ENCODE measurements around the gene WDR83.
"Not testable (repeated sequence)": the region's sequence is repeated elsewhere in the genome, so short reads cannot be mapped to it uniquely, and the experiment has no call there.

WDR83 gene

GRCh38 chr19:12687496-12688196, 21.0 kb downstream of the WDR83 start, which contains the start of gene GNG14:
Gene GNG14, plus strand, starts transcription at chr19:12687998. Its CDS starts 51 bp downstream, at chr19:12688049.
- DNase-seq: no peak

- no peak for DNase-seq
Measured at GRCh38 chr19:12689012-12689411, 22.4 kb downstream of the WDR83 start.

- no peak for DNase-seq
Measured at GRCh38 chr19:12689581-12690216, 23.1 kb downstream of the WDR83 start.

- no peak for DNase-seq
Measured at GRCh38 chr19:12692960-12693359, 26.4 kb downstream of the WDR83 start.

- no peak for DNase-seq
Measured at GRCh38 chr19:12694641-12695040, 28.0 kb downstream of the WDR83 start.

GRCh38 chr19:12695096-12695495, 28.5 kb downstream of the WDR83 start:
- DNase-seq: no peak

GRCh38 chr19:12695514-12695913, 28.9 kb downstream of the WDR83 start:
- no peak for DNase-seq

- DNase-seq: no peak
Measured at GRCh38 chr19:12695997-12696365, 29.4 kb downstream of the WDR83 start.

- peak; percentile 90 for DNase-seq
Measured at GRCh38 chr19:12696366-12697335, 30.0 kb downstream of the WDR83 start, which contains the start of gene FBXW9. Gene FBXW9, minus strand, starts transcription at chr19:12696631. Its CDS starts 50 bp downstream, at chr19:12696581.

GRCh38 chr19:12697425-12697824, 30.8 kb downstream of the WDR83 start:
- not testable (repeated sequence) for DNase-seq

GRCh38 chr19:12698138-12698537, 31.5 kb downstream of the WDR83 start:
- no peak for DNase-seq

- no peak for DNase-seq
Measured at GRCh38 chr19:12701596-12702282, 35.1 kb downstream of the WDR83 start.

GRCh38 chr19:12703046-12703445, 36.4 kb downstream of the WDR83 start:
- no peak for DNase-seq

GRCh38 chr19:12705169-12705568, 38.6 kb downstream of the WDR83 start:
- no peak for DNase-seq

GRCh38 chr19:12705654-12706331, 39.2 kb downstream of the WDR83 start:
- DNase-seq: no peak

GRCh38 chr19:12706332-12706718, 39.7 kb downstream of the WDR83 start:
- no peak for DNase-seq

- DNase-seq: no peak
Measured at GRCh38 chr19:12708641-12709040, 42.0 kb downstream of the WDR83 start.

- DNase-seq: no peak
Measured at GRCh38 chr19:12711187-12711586, 44.6 kb downstream of the WDR83 start.

GRCh38 chr19:12712077-12712476, 45.5 kb downstream of the WDR83 start:
- DNase-seq: not testable (repeated sequence)

GRCh38 chr19:12713304-12713703, 46.7 kb downstream of the WDR83 start:
- not testable (repeated sequence) for DNase-seq

- DNase-seq: no peak
Measured at GRCh38 chr19:12715102-12715501, 48.5 kb downstream of the WDR83 start.

GRCh38 chr19:12715929-12716328, 49.3 kb downstream of the WDR83 start:
- no peak for DNase-seq

All from central memory CD4-positive, alpha-beta T cell (primary cell).